Gastroesophageal sphincter (tissue), 4 donors: ENCODE results near the gene C1QTNF4. TPM values are rescaled to one million over a fixed set of nuclear protein-coding genes. Genes with fewer than 3 reads are reported as not detected.
"Not testable (repeated sequence)": the region's sequence is repeated elsewhere in the genome, so short reads cannot be mapped to it uniquely, and the experiment has no call there.

Experiments
- ATAC-seq: fragments of 150-250 bp; one replicate; pipeline ENCODE4 v1.9.1; 2016; ENCODE audit warnings: mild to moderate bottlenecking, moderate library complexity
- H3K27ac ChIP-seq, 4 donors: fragments of 200-600 bp; sonication (generic) in 3 of 4; 1 replicate in 3 of 4; 2 replicates in 1 of 4; pipeline ENCODE4 v1.5.1; 2016 to 2019
- H3K27me3 ChIP-seq: fragments of 200-600 bp; sonication (generic); one replicate; pipeline ENCODE4 v1.5.1; 2019
- H3K36me3 ChIP-seq, 2 donors: fragments of 200-600 bp; sonication (generic); one replicate each; pipeline ENCODE4 v1.5.1; 2019; ENCODE audit warnings: control low read depth in 1 of 2
- H3K4me1 ChIP-seq, 3 donors: fragments of 200-600 bp; sonication (generic); 1 replicate in 2 of 3; 2 replicates in 1 of 3; pipeline ENCODE4 v1.5.1; 2016 to 2019; ENCODE audit warnings: control low read depth in 2 of 3
- H3K4me3 ChIP-seq, 2 donors: fragments of 200-600 bp; sonication (generic); one replicate each; pipeline ENCODE4 v1.5.1; 2019; ENCODE audit warnings: mild to moderate bottlenecking in 1 of 2, moderate library complexity in 1 of 2
- H3K9me3 ChIP-seq, 3 donors: fragments of 200-600 bp; sonication (generic); one replicate each; pipeline ENCODE4 v1.5.1; 2017 to 2019; ENCODE audit warnings: control low read depth in 2 of 3
- EP300 ChIP-seq: sonication (generic); formaldehyde crosslinking; IDR thresholded peaks from one replicate; pipeline ENCODE4 v1.6.1; 2017; ENCODE audit warnings: antibody characterized with exemption, mild to moderate bottlenecking
- POLR2A ChIP-seq, 2 donors: fragments of 450-650 bp; IDR thresholded peaks; one replicate each; pipeline ENCODE4 v1.6.1; 2017; ENCODE audit warnings: antibody characterized with exemption in 2 of 2, mild to moderate bottlenecking in 2 of 2, moderate library complexity in 1 of 2
- POLR2AphosphoS5 ChIP-seq: sonication (generic); formaldehyde crosslinking; IDR thresholded peaks from one replicate; pipeline ENCODE4 v1.6.1; 2017; ENCODE audit warnings: antibody characterized with exemption
- WGBS, 2 donors: methylation state at CpG; one replicate each; pipeline ENCODE4 v1.1.5; 2018; ENCODE audit warnings: low coverage in 1 of 2; 5-methylcytosine and 5-hydroxymethylcytosine counted together
- total RNA-seq, 4 donors: library from RNA; depleted of rRNA; stranded (reverse); fragments of >200 nt; gene quantifications; one replicate each; pipeline ENCODE4 v1.1.0, GENCODE V29; 2016
- TF ChIP-seq, protein P1 (sequence below), 4 experiments: fragments of 200-600 bp in 2 of 4; fragments of 450-650 bp in 2 of 4; sonication (generic) in 1 of 4; IDR thresholded peaks; one replicate each; pipeline ENCODE4 v1.5.1; 2017 to 2019; ENCODE audit warnings: antibody characterized with exemption in 4 of 4, mild to moderate bottlenecking in 2 of 4, moderate library complexity in 2 of 4

The C1QTNF4 gene
- total RNA-seq, 4 donors from 2014 or later, result 0.47 to 5.1 (median 2.3) TPM

DNA sequence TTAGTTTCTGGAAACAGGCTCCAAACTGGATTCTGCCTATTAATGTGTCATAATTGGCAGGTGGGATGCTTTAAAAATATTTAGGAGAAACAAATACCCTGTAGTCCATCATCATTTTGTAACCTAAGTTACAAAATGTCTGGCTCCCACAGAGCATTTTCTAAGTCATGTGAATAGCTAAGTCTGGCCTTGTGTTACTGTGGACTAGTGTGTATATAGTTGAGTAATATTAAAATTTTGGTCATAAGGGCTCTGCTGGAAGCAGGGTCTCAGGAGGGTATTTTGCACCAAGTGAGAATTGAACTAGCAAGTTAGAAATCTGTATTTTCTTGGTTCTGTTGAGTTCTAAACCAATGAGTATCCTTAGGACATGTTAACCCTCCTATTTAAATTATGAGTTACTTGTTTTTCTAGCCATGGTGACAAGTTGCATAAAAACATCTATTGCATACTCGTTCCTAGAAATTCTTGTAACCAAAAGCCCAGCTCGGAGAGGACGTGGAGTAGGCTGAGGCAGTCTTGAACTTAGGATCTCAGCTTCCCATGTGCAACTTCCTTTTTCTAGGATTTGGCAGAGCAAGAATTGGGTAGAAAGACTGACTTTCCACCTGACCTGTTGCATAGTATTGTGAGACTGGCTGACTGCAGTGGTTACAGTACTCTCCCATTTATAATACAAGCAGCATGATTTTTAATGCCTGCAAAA lies 23.4 kb downstream of the C1QTNF4 start:
- Histone ChIP-seq H3K27me3 (no peaks in the 10 kb centered on the region), H3K9me3 (no peaks in the 10 kb centered on the region), H3K27ac (no peak overlapping the region), H3K4me3 (no peak overlapping the region), H3K4me1 (peaks cover 0 to 33% (median 14%) of the 10 kb centered on the region in 3 donors), H3K36me3 (peaks cover 0 to 78% of the 10 kb centered on the region in 2 donors)
- peak; percentile 31 for ATAC-seq
- TF ChIP-seq POLR2AphosphoS5 (no peak), POLR2A (IDR thresholded peaks at IDR 0.05) (no peak), EP300 (no peak)
- TF ChIP-seq, protein P1, sequence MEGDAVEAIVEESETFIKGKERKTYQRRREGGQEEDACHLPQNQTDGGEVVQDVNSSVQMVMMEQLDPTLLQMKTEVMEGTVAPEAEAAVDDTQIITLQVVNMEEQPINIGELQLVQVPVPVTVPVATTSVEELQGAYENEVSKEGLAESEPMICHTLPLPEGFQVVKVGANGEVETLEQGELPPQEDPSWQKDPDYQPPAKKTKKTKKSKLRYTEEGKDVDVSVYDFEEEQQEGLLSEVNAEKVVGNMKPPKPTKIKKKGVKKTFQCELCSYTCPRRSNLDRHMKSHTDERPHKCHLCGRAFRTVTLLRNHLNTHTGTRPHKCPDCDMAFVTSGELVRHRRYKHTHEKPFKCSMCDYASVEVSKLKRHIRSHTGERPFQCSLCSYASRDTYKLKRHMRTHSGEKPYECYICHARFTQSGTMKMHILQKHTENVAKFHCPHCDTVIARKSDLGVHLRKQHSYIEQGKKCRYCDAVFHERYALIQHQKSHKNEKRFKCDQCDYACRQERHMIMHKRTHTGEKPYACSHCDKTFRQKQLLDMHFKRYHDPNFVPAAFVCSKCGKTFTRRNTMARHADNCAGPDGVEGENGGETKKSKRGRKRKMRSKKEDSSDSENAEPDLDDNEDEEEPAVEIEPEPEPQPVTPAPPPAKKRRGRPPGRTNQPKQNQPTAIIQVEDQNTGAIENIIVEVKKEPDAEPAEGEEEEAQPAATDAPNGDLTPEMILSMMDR (IDR thresholded peaks at IDR 0.05), result no peak
- WGBS, 2 donors, result 73% methylated on average over 3 of the region's 3 CpGs; no CpG with 5 or more reads in 1 of the 2 donors

DNA sequence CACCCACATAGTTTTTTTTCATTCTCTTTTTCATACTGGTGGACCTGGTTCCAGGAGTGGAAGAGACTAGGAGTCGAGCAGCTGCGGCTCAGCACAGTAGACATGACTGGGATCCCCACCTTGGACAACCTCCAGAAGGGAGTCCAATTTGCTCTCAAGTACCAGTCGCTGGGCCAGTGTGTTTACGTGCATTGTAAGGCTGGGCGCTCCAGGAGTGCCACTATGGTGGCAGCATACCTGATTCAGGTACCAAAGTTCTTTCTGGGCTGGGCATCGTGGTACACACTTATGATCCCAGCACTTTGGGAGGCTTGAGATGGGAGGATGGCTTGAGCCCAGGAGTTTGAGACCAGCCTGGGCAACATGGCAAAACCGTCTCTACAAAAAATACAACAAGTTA lies 24.6 kb downstream of the C1QTNF4 start:
- H3K36me3 ChIP-seq, result peaks cover 0 to 66% of the 10 kb centered on the region in 2 donors

DNA sequence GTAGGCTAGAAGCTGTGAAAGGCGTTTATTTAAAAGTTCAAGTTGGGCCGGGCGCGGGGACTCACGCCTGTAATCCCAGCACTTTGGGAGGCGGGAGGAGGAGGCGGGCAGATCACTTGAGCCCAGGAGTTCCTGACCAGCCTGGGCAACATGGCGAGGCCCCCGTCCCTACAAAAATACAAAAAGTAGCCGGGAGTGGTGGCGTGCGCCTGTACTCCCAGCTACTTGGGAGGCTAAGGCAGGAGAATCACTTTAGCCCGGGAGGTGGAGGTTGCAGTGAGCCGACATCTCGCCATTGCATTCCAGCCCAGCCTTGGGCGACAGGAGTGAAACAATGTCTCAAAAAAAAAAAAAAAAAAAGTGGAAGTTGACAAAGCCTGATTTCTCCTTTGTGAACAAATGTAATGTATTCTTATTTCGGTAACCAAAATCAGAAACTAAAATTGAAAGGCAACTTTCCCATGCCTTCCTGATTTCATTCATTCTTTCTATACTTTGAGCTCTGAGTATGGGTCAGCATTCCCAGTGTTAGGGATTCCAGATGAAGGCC lies 28.0 kb downstream of the C1QTNF4 start:
- Histone ChIP-seq H3K27ac (peak overlapping the region; percentile 21 to 85 (median 74)), H3K36me3 (peaks cover 0 to 32% of the 10 kb centered on the region in 2 donors), H3K4me3 (peak overlapping the region; percentile 77 to 91), H3K9me3 (no peaks in the 10 kb centered on the region), H3K27me3 (no peaks in the 10 kb centered on the region), H3K4me1 (peaks cover 0 to 30% (median 6%) of the 10 kb centered on the region in 3 donors)
- ATAC-seq, result peak; percentile 3
- 60 to 63% methylated on average over 8 to 12 of the region's 17 CpGs for WGBS, 2 donors
- no peak for TF ChIP-seq POLR2A (IDR thresholded peaks at IDR 0.05)
- TF ChIP-seq, protein P1 (IDR thresholded peaks at IDR 0.05), result no peak
- no peak for TF ChIP-seq EP300
- TF ChIP-seq POLR2AphosphoS5, result no peak

More for the DNA sequence above, 24.6 kb downstream of the C1QTNF4 start:
- Histone ChIP-seq H3K27ac (no peak overlapping the region), H3K4me3 (no peak overlapping the region), H3K4me1 (peaks cover 0 to 39% (median 14%) of the 10 kb centered on the region in 3 donors), H3K9me3 (no peaks in the 10 kb centered on the region), H3K27me3 (no peaks in the 10 kb centered on the region)
- no peak for ATAC-seq
- TF ChIP-seq POLR2A (IDR thresholded peaks at IDR 0.05) (no peak), EP300 (no peak), POLR2AphosphoS5 (no peak)
- 92 to 100% methylated on average over 2 to 3 of the region's 7 CpGs for WGBS, 2 donors

GRCh38 chr11:47565340-47566148 lies 28.7 kb downstream of the C1QTNF4 start, which contains the start of gene PTPMT1:
TSS of gene PTPMT1 (plus strand) at chr11:47565599. CDS start at chr11:47565623, 24 bp downstream.
- Histone ChIP-seq H3K36me3 (peaks cover 0 to 25% of the 10 kb centered on the region in 2 donors), H3K9me3 (no peaks in the 10 kb centered on the region), H3K4me1 (peaks cover 0 to 30% (median 6%) of the 10 kb centered on the region in 3 donors), H3K27me3 (no peaks in the 10 kb centered on the region), H3K27ac (peak within 1 kb of the TSS; percentile 47 to 85 (median 74)), H3K4me3 (peak within 1 kb of the TSS; percentile 77 to 91)
- ATAC-seq, result peak; percentile 97
- peak; percentile 61 to 70 for TF ChIP-seq POLR2A (IDR thresholded peaks at IDR 0.05)
- TF ChIP-seq POLR2AphosphoS5, result no peak
- 0 to 4% methylated on average over 4 to 5 of the region's 86 CpGs for WGBS, 2 donors

GRCh38 chr11:47564933-47565339 lies 29.3 kb downstream of the C1QTNF4 start:
- TF ChIP-seq POLR2A (IDR thresholded peaks at IDR 0.05) (no peak), POLR2AphosphoS5 (no peak), EP300 (no peak)
- TF ChIP-seq, protein P1 (IDR thresholded peaks at IDR 0.05), result no peak
- H3K27ac ChIP-seq, result peak overlapping the region; percentile 47 to 85 (median 74)

DNA sequence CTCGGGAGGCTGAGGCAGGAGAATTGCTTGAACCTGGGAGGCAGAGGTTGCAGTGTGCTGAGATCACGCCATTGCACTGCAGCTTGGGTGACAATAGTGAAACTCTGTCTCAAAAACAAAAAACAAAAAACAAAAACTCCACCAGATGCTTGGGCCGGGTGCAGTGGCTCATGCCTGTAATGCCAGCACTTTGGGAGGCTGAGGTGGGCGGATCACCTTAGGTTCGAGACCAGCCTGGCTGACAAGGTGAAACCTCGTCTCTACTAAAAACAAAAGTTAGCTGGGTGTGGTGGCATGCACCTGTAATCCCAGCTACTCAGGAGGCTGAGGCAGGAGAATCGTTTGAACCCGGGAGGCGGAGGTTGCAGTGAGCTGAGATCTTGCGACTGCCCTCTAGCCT lies 29.8 kb downstream of the C1QTNF4 start:
- Histone ChIP-seq H3K27ac (peak overlapping the region in 1 of 4 donors; percentile 83), H3K4me1 (peaks cover 0 to 30% (median 6%) of the 10 kb centered on the region in 3 donors), H3K36me3 (peaks cover 0 to 14% of the 10 kb centered on the region in 2 donors)
- not testable (repeated sequence) for H3K4me3 ChIP-seq, H3K9me3 ChIP-seq, H3K27me3 ChIP-seq, ATAC-seq
- 98% methylated on average over 9 to 10 of the region's 10 CpGs for WGBS, 2 donors

More at GRCh38 chr11:47564933-47565339, 29.3 kb downstream of the C1QTNF4 start:
- no peaks in the 10 kb centered on the region for H3K9me3 ChIP-seq
- peaks cover 0 to 19% of the 10 kb centered on the region in 2 donors for H3K36me3 ChIP-seq
- H3K27me3 ChIP-seq, result no peaks in the 10 kb centered on the region
- peak overlapping the region; percentile 77 to 91 for H3K4me3 ChIP-seq
- no peak for ATAC-seq
- 17% methylated on average over 5 of the region's 11 CpGs; no CpG with 5 or more reads in 1 of the 2 donors for WGBS, 2 donors
- peaks cover 0 to 30% (median 6%) of the 10 kb centered on the region in 3 donors for H3K4me1 ChIP-seq

- not testable (repeated sequence) for H3K9me3 ChIP-seq, H3K36me3 ChIP-seq, H3K27ac ChIP-seq, ATAC-seq, H3K27me3 ChIP-seq, H3K4me3 ChIP-seq
- peaks cover 0 to 28% (median 6%) of the 10 kb centered on the region in 3 donors for H3K4me1 ChIP-seq
- WGBS, 2 donors, result 100% methylated on average over 3 of the region's 4 CpGs; no CpG with 5 or more reads in 1 of the 2 donors
Observed at GRCh38 chr11:47562393-47562792, 31.8 kb downstream of the C1QTNF4 start.
